Measurements from ENCODE around the gene GDF9.

Gene GDF9, protein sequence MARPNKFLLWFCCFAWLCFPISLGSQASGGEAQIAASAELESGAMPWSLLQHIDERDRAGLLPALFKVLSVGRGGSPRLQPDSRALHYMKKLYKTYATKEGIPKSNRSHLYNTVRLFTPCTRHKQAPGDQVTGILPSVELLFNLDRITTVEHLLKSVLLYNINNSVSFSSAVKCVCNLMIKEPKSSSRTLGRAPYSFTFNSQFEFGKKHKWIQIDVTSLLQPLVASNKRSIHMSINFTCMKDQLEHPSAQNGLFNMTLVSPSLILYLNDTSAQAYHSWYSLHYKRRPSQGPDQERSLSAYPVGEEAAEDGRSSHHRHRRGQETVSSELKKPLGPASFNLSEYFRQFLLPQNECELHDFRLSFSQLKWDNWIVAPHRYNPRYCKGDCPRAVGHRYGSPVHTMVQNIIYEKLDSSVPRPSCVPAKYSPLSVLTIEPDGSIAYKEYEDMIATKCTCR

DNA sequence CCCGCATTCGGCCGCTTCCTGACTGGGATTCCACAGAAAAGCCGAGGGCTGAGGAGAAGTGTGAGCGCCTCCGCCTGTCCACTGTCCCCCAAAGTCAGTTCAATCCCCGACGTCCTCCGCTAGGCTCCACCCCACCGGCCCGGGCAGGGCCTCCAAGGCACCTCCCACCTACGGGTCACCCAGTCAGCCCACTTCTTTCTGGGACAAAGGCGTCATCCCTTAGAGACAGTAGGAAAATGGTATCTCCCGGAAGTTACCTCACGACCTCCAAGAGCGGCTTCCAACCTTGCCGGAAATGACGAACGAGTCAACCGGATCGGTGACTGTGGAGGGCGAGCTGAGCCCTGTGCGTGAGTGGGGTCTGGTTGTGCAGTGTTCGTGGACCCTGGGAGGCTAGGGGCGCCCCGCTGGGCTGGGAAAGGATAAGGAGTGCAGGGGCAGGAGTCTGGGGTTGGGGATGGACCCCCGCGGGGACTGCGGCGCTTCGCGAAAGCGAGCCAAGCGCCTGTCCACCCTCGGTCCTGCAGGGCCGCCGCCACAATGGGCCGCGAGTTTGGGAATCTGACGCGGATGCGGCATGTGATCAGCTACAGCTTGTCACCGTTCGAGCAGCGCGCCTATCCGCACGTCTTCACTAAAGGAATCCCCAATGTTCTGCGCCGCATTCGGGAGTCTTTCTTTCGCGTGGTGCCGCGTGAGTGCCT, at the start of gene GDF9, which contains the start of gene UQCRQ:
Gene GDF9 (minus strand): TSS at position 128 of the 704 bp plus-strand sequence. CDS start 1,936 bp downstream, outside the sequence.
Gene UQCRQ (plus strand): TSS at position 301 of the 704 bp plus-strand sequence. CDS start 240 bp downstream, at position 541.
- DNase-seq (ENCODE audit: low read depth, low spot score): peak; percentile 99

DNA sequence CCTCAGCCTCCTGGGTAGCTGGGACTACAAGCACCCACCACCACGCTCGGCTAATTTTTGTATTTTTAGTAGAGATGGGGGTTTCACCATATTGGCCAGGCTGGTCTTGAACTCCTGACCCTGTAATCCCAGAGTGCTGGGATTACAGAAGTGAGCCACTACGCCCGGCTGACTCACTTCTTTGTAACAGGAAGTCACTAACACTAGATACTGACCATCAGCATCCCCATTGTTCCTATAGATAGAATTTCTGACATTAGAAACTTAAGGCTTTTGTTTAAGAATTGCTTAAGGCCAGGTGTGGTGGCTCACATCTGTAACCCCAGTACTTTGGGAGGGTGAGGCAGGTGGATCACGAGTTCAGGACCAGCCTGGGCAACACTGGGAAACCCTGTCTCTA, 49.4 kb upstream of the GDF9 start:
- no peak for DNase-seq (ENCODE audit: low read depth, low spot score)

DNA sequence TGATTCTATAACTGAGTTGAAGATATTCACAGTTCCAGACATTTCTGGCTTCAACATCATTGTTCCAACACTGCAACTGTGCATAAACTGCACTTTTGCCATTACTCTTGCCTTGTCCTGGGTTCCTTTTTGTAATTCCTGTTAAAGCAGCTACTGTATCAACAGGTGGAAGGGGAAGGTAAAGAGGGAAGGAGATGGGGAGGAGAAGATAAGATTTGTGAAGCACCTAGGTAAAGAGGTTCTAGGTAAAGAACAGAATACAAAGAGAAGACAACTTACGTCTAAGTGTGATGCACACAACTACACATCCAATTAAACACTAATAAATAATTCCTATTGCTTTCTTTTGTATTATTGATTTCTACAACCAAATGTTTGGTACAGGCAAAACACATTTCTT, 43.4 kb upstream of the GDF9 start:
- DNase-seq (ENCODE audit: low read depth, low spot score): no peak

DNA sequence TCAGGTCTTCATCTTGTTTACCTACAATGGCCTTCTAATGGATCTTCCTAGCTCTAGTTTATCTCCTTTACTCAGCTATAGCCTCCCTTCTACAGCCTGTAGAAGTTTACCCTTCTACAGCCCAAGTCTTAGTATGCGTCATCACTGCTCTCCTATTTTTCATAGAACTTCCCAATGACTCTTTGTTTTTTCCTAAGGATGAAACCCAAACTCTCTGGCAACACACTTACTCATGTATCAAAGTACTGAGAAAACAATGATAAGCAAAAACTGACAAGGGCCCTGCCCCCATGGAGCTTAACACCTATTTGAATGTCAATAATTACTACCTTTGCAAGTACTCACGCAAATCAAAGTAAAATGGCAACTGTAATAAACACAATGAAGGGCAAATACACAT, 40.9 kb upstream of the GDF9 start:
- DNase-seq (ENCODE audit: low read depth, low spot score): no peak

DNA sequence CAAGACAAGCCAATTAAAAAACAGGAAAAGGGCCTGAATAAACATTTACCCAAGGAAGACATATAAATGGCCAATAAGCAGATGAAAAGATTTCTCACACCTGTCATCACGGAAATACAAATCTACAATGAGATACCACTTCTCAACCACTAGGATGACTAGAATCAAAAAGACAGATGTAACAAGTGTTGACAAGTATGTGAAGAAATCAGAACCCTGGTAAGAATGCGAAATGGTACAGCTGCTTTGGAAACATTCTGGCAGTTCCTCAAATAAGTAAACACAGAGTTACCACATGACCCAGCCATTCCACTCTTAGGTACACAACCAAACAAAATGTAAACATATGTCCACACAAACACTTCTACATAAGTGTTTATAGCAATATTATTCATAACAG, 39.7 kb upstream of the GDF9 start:
- no peak for DNase-seq (ENCODE audit: low read depth, low spot score)

DNA sequence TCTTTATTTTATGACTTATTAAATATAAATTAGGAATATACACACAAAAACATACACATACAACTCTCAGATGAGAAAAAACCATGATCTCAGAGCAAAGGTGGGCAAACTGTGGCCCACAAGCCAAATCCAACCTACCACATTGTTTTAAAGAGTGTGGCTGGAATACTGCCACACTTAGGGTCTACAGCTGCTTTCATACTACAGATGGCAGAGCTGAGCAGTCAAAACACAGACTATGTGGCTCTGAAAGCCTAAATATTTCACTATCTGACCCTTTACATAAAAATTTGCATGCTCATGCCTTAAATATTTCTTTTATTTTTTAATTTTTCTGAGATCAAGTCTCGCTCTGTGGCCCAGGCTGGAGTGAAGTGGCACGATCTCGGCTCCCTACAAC, 35.5 kb upstream of the GDF9 start:
- no peak for DNase-seq (ENCODE audit: low read depth, low spot score)

DNA sequence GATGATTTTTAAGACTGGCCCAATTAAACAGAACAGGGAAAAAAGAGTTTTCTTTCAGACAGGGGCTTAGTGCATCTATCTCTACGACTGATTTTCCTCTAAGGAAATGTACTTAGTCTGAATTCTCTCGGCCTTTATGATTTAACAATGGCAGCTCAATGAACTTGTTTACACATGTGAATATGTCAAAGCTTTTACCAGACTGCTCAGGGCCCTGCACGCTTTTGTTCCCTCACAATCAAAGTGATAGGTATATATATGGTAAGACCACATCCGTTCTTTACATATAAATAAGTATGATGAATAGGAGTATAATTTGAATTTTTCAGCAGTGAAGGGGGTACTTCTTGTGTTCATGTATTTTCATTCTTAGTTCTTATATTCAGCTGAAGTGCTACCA, 34.8 kb upstream of the GDF9 start:
- DNase-seq (ENCODE audit: low read depth, low spot score): no peak

DNA sequence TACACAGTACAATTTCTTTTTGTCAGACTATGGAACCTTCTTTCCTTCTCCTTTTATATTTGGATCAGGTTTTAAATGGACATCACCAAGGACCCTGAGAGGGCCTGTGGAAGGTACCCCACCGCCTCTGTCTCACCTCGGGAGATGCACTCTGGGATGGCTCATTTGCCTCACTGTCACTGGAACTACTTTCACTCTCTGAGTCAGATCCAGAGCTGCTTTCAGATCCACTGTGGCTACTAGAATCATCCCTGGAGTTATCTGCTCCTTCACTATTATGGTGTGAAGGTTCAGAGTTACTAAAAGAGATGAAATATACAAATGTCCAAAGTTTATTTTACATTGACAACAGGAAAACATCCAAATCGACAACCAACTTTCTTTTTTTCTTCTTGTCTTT, 31.8 kb upstream of the GDF9 start:
- DNase-seq (ENCODE audit: low read depth, low spot score): no peak

DNA sequence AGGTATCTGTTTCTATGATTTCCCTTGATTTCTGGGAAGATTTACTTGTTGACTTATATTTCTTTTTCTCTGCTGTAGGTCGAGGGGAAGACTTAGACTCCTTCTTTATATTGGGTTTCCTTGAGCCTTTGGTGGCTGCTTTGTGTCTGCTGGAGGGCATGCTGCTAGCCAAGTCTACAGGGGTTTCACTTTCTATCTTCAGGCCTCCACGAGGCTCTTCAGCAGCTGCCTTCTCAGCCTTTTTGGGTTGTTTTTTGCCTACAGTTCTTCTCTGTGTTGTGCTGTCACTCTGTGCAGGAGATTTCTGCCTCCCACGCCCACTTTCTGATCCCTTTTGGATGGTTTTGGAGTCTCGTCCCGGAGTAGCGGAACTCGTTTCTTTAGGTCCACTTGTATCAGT, 30.4 kb upstream of the GDF9 start:
- DNase-seq (ENCODE audit: low read depth, low spot score): no peak

DNA sequence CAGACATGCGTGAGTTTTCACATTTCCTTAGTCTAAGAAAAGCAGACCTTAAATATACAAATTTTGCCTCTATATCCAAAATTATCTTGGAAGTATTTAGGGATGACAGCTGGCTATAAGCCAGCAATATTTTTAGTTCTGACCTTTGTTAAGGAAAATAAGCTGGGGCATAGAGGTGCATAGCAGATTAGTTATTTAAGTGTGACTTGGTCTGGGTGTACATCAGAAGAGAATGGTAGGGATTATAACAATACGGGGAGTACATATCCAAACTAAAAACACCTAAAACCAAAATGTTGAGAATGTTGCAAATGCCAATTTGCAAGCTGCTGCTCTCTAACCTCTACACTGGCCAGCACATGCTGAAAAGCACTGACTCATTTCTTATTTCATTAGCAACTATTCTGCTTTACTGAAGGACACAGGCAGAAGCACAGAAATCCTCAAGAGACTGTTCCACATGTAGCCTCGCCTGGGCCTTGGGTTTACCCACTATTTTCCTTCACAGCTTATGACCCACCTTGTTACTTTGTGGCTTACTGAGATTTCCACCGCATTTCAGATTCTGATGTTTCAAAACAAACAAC, 29.5 kb upstream of the GDF9 start:
- DNase-seq (ENCODE audit: low read depth, low spot score): no peak

DNA sequence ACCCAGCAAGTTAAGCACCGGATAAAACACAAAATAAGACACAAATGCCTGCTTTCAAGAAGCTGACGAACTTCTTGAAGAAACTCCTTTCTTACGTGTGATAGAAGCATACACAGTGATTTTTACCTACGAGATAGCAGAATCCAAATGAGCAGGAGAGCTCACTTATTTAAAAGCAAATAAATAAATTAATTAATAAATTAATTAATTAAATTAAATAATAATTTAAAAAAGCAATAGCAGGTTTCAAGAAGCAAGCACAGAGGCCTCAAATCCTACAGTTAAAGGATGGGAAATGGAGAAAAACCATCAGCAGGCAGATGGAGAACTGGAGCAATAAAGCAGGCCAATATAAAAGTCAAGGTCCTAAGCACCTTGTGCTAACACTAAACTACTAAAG, 24.5 kb upstream of the GDF9 start:
- DNase-seq (ENCODE audit: low read depth, low spot score): no peak

DNA sequence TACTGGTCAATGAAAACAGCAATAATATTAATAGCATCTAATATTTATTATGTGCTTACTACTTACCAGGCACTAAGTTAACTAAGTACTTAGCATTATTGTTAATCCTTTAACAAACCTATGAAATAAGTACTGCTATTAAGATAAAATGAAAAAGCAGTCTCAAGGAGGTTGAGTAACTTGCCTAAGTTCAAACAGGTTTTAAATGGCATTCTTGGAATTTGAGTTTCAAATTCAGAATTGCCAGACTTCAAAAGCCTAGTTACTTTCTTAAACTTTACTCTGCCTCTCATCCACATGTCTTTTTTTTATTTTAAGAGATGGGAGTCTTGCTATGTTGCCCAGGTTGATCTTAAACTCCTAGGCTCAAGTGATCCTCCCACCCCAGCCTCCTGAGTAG, 23.2 kb upstream of the GDF9 start:
- DNase-seq (ENCODE audit: low read depth, low spot score): no peak

DNA sequence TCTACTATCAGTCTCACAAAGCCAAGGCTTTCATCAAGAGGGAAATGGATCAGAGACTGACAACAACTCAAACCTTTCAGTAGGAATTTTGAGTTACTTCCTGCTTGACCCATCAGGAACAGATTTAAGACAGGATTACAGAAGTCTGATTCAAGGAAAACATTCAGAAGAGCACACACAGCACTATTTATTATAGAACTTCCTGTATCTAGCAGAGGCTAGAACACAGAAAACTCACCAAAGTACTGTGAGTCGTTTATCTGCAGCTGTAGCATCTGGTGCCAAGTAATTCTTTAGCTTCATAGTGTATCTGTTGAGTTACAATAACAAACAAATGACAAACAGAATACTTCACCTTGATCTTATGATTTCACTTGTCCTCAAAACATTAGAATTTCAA, 21.0 kb upstream of the GDF9 start:
- no peak for DNase-seq (ENCODE audit: low read depth, low spot score)

DNA sequence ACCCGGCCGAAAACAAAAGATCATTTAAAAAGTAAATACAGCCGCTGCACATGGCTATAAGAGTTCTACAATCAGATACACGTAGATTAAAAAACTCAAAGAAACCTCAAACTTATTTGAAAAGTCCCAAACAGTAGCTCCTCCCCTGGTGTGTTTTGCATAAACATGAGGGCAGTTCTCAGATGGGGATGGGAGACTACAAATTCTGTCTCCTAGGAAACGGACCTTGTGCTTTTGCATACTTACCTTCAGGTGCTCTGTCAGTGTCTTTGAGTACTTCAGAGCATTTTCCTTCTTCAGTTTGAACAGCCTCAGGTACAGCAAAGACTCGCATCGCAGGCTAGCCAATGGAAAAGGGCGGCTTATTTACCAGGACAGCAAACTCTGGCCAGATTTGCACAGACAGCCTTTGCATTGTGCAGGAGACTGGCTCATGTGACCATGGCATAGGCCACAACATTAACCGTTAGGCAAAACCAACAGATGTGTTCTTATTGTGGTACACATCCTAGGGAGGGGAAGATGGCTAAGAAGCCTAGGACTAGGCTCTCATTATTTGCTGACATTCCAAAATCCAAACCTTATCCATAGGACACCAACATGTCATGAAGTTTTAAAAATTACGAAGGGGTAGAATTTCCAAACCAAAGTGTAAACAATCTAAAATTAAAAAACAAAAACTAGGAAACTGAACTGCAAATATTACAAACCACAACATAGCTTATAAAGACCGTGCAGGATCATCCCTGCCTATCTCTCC, 20.0 kb upstream of the GDF9 start:
- no peak for DNase-seq (ENCODE audit: low read depth, low spot score)

DNA sequence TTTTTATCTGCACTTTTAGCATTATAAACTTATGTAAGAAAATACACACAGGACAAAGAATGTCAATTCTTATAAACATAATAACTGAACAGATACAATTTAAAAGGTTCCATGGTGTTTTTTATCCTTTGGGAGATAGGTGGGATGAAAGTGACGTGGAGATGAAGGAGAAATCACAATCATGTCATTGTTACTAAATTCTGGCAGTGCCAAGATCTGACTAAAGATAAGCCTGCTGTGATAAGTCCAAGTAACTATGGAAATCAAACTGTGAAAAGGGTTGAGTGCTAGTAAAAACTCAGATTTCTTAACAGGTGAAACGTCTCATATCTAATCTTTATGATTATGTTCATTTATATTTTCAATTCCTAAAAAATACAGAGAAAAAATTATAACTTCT, 18.3 kb upstream of the GDF9 start:
- no peak for DNase-seq (ENCODE audit: low read depth, low spot score)

DNA sequence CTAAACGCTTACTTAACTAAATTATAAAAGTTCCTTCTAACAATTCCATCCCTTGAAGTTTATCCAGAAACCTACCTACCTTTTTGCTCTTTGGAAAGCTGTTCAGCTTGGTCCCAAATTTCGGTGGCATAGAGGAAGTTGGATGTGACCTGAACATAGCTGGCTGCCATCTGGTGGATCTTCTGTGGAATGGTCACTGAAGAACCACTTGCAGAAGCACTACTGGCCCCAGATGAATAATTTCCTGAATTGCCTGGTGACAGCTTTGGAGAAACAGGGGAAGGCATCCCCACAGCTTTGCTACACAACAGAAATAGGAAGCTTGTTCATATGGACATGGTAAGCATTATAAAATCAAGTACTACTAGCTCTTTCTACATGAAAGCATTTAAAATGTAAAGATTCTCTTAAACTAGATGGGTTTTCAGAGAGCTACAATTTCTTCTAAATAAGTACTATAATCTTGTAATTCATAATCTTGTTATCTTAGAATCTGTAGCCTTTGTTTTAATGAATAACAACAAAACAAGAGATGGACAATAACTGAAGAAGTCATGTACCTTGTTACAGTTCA, 17.1 kb upstream of the GDF9 start:
- peak; percentile 23 for DNase-seq (ENCODE audit: low read depth, low spot score)

DNA sequence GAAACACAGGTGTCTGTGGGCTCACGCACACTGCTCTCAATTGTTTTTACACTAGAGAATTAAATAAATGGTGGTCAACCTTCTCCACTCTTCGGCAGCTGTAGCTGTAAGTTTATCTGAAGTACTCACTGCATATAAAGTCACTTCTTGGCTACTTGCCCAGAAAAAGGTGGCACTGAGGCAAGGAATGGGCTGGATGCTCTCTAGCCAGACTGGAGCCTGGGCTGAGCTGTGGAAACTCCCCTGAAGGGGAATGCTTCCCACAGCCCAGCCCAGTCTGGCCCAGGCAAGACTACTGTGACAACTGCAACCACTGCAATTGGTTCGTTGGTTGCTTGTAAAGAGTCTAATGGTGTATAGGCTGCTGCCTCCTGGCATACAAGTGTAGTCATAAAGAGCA, 11.7 kb upstream of the GDF9 start:
- no peak for DNase-seq (ENCODE audit: low read depth, low spot score)

DNA sequence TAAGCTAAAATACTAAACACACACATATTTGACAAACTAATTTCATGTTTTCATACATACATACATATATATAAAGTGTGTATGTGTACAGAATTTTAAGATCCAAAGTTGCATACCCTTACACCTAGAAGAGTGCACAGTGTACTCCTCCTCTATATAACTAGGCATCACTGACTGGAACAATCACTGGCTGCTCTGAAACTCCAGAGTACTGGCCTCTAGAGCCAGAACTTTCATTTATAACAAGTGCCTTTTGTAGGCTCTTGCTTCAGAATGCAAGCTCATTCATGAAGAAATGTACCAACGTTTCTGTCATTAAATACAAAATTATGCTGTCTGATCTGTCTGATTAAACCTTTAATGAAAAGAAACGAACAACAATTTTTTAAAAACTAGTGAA, 11.2 kb upstream of the GDF9 start:
- no peak for DNase-seq (ENCODE audit: low read depth, low spot score)

DNA sequence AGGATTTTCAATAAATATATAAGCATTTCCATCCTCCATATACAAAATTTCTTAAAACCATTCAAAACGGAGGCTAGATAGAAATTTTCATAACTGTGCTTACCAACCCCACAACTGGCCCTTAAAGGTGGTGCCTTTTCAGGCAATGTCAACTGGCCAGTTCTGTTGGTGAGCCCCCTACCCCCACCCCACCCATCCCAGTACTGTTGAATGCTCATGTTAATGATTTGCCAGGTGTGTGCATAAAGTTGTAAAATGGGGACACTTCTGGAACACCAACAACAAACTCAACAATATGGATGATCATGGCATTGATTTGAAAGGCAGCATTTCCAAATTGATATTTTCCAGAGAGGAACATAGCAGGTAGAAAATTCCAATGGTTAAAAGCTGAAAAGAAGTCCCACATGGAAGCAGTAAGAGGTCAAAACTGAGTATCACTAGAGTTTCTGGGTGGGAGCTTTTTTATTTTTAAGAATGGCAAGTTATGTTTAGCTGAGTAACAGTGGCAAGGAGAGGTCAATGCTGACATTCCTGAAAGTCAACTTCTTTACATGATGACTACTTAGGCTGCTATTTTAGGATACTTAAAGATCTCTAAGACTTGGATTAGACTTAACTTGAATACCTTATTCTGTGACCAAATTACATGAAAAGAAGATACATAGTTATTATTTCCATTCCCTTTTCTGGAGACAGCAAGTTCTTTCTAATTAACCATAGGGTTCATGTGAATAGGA, 9.9 kb upstream of the GDF9 start:
- DNase-seq (ENCODE audit: low read depth, low spot score): no peak

DNA sequence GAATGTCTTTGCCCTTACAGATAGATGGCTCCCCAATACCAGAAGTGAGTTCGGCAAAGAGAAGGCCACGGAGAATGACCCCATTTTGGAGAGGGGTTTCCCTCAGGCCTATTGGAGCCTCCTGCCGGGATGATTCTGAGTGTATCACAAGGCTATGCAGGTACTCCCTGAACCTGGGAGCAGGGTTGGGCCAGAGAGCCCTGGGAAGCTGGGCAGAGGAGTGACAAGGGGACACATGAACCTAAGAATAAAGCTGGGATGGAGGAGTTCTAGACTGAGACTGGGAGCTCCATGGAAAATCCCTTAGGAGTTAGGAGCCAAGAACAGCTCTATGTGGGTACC, 7.6 kb upstream of the GDF9 start:
- DNase-seq (ENCODE audit: low read depth, low spot score): no peak
